HL-60 (cell line): ENCODE results near the gene SPATA19.

Experiments used
- POLR2AphosphoS5 ChIP-seq: IDR thresholded peaks from 2 replicates; pipeline ENCODE4 v1.6.1; 2012; ENCODE audit warnings: low read depth
- TF ChIP-seq, protein P1 (sequence below): IDR thresholded peaks from one replicate; pipeline ENCODE4 v1.5.1; 2011; ENCODE audit warnings: low read length, control low read depth, inconsistent platforms; ENCODE audit not compliant: insufficient read depth

DNA sequence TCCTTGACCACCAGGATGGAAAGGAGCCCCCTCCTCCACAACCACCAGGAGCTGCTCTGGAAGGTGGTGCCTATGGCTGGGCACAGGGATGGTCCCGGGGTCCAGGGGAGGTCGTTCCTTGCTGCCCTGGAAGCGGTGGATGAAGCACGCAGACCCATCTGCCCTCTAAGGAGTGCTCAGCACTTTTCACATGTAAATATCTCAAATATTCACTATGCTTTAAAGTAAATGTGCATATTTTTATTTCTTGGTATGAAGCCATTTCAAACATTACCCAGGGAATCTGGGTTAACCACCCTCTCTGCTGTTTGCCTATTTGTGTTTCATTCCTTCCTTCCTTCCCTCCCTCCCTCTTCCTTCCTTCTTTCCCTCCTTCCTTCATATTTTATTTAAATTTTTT, 21.7 kb downstream of the SPATA19 start:
- TF ChIP-seq, protein P1, sequence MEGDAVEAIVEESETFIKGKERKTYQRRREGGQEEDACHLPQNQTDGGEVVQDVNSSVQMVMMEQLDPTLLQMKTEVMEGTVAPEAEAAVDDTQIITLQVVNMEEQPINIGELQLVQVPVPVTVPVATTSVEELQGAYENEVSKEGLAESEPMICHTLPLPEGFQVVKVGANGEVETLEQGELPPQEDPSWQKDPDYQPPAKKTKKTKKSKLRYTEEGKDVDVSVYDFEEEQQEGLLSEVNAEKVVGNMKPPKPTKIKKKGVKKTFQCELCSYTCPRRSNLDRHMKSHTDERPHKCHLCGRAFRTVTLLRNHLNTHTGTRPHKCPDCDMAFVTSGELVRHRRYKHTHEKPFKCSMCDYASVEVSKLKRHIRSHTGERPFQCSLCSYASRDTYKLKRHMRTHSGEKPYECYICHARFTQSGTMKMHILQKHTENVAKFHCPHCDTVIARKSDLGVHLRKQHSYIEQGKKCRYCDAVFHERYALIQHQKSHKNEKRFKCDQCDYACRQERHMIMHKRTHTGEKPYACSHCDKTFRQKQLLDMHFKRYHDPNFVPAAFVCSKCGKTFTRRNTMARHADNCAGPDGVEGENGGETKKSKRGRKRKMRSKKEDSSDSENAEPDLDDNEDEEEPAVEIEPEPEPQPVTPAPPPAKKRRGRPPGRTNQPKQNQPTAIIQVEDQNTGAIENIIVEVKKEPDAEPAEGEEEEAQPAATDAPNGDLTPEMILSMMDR = no peak
- TF ChIP-seq POLR2AphosphoS5 = no peak
